WTC11 (cell line): ENCODE results near the gene CLEC6A. TPM values are rescaled to one million over a fixed set of nuclear protein-coding genes. Genes with fewer than 3 reads are reported as not detected.

ENCODE experiments used
- ATAC-seq: fragments of 200-7000 bp; cut with Tn5 transposase; 2 replicates; pipeline ENCODE4 v1.10.0; 2021; ENCODE audit warnings: mild to moderate bottlenecking, moderate library complexity
- CTCF ChIA-PET: fragments of 300-600 bp; sonication (Branson Sonifier 250); formaldehyde crosslinking; loops from one replicate; lab custom pipeline; 2021; ENCODE audit warnings: antibody characterized with exemption; lab: Charles Lee
- POLR2A ChIA-PET: fragments of 350-600 bp; sonication (Branson Sonifier 250); formaldehyde crosslinking; loops from one replicate; lab custom pipeline; 2021; ENCODE audit warnings: antibody characterized with exemption; lab: Charles Lee
- DNase-seq: peaks from one replicate; pipeline ENCODE4 v3.0.0; 2021; ENCODE audit warnings: low spot score
- H3K27ac Mint-ChIP-seq: 2 replicates; pipeline ENCODE4 v1.8.0; 2021; ENCODE audit warnings: mixed read lengths
- H3K27me3 Mint-ChIP-seq: 2 replicates; pipeline ENCODE4 v1.8.0; 2021; ENCODE audit warnings: low read depth, mild to moderate bottlenecking, moderate library complexity, mixed read lengths
- H3K36me3 Mint-ChIP-seq: 2 replicates; pipeline ENCODE4 v1.8.0; 2021; ENCODE audit warnings: mixed read lengths
- H3K4me1 Mint-ChIP-seq: 2 replicates; pipeline ENCODE4 v1.8.0; 2022; ENCODE audit warnings: mixed read lengths
- H3K4me3 Mint-ChIP-seq: 2 replicates; pipeline ENCODE4 v1.8.0; 2021; ENCODE audit warnings: mild to moderate bottlenecking, moderate library complexity, mixed read lengths
- H3K9me3 Mint-ChIP-seq: 2 replicates; pipeline ENCODE4 v1.8.0; 2021; ENCODE audit warnings: mixed read lengths
- AFF4 ChIP-seq: sonication (generic); formaldehyde crosslinking; IDR thresholded peaks from 2 replicates; pipeline ENCODE4 v1.8.1; 2023; ENCODE audit warnings: mild to moderate bottlenecking, missing genetic modification reagents, borderline replicate concordance
- ARID4B ChIP-seq: sonication (generic); formaldehyde crosslinking; IDR thresholded peaks from 2 replicates; pipeline ENCODE4 v1.8.0; 2023; ENCODE audit warnings: missing genetic modification reagents, mild to moderate bottlenecking, borderline replicate concordance
- ATF1 ChIP-seq: sonication (generic); formaldehyde crosslinking; IDR thresholded peaks from 2 replicates; pipeline ENCODE4 v1.8.1; 2023; ENCODE audit warnings: mild to moderate bottlenecking, moderate library complexity, missing genetic modification reagents
- ATF2 ChIP-seq: sonication (generic); formaldehyde crosslinking; IDR thresholded peaks from 2 replicates; pipeline ENCODE4 v1.8.1; 2022; ENCODE audit warnings: low read depth, missing genetic modification reagents, borderline replicate concordance
- E2F4 ChIP-seq: sonication (generic); formaldehyde crosslinking; IDR thresholded peaks from 2 replicates; pipeline ENCODE4 v1.8.1; 2022; ENCODE audit warnings: low read depth, mild to moderate bottlenecking, moderate library complexity, missing genetic modification reagents, borderline replicate concordance
- ESRRA ChIP-seq: sonication (generic); formaldehyde crosslinking; IDR thresholded peaks from 2 replicates; pipeline ENCODE4 v1.8.1; 2022; ENCODE audit warnings: mild to moderate bottlenecking, missing genetic modification reagents, borderline replicate concordance
- GTF2I ChIP-seq: fragments of 250-450 bp; sonication (Bioruptor Pico); conservative IDR thresholded peaks from 2 replicates; pipeline ENCODE4 v1.4.0; 2021; ENCODE audit warnings: mild to moderate bottlenecking
- JAZF1 ChIP-seq: fragments of 250-450 bp; sonication (Bioruptor Pico); IDR thresholded peaks from 2 replicates; pipeline ENCODE4 v1.9.0; 2021; ENCODE audit warnings: moderate library complexity, mild to moderate bottlenecking, inconsistent platforms
- JUN ChIP-seq: sonication (generic); formaldehyde crosslinking; IDR thresholded peaks from 2 replicates; pipeline ENCODE4 v1.8.0; 2023; ENCODE audit warnings: mild to moderate bottlenecking, missing genetic modification reagents
- MLX ChIP-seq: sonication (generic); formaldehyde crosslinking; IDR thresholded peaks from 2 replicates; pipeline ENCODE4 v1.8.1; 2023; ENCODE audit warnings: mild to moderate bottlenecking, missing genetic modification reagents, moderate library complexity
- NFE2L1 ChIP-seq: sonication (generic); formaldehyde crosslinking; IDR thresholded peaks from 2 replicates; pipeline ENCODE4 v1.8.1; 2023; ENCODE audit warnings: missing genetic modification reagents
- NR2C2 ChIP-seq: sonication (generic); formaldehyde crosslinking; IDR thresholded peaks from 2 replicates; pipeline ENCODE4 v1.8.0; 2022; ENCODE audit warnings: mild to moderate bottlenecking, missing genetic modification reagents
- OVOL2 ChIP-seq: fragments of 250-450 bp; sonication (Bioruptor Pico); IDR thresholded peaks from 2 replicates; pipeline ENCODE4 v1.9.0; 2021; ENCODE audit warnings: mild to moderate bottlenecking, borderline replicate concordance
- SMAD4 ChIP-seq: sonication (generic); formaldehyde crosslinking; IDR thresholded peaks from 2 replicates; pipeline ENCODE4 v1.8.0; 2022; ENCODE audit warnings: mild to moderate bottlenecking, missing genetic modification reagents
- SP1 ChIP-seq: sonication (generic); formaldehyde crosslinking; conservative IDR thresholded peaks from 2 replicates; pipeline ENCODE4 v1.8.1; 2022; ENCODE audit warnings: missing genetic modification reagents
- TEAD4 ChIP-seq: sonication (generic); formaldehyde crosslinking; IDR thresholded peaks from 2 replicates; pipeline ENCODE4 v1.8.0; 2022; ENCODE audit warnings: mild to moderate bottlenecking, missing genetic modification reagents
- USF2 ChIP-seq: sonication (generic); formaldehyde crosslinking; IDR thresholded peaks from 2 replicates; pipeline ENCODE4 v1.8.1; 2023; ENCODE audit warnings: mild to moderate bottlenecking, missing genetic modification reagents, moderate library complexity
- total RNA-seq: library from RNA; stranded (reverse); gene quantifications from 3 replicates; pipeline ENCODE4 v1.2.3, GENCODE V29; 2021

CLEC6A gene
- total RNA-seq, 1 experiment from 2014 or later, result 0.20 TPM

- Mint-ChIP-seq H3K9me3 (peaks cover 37% of the 10 kb centered on the region), H3K4me3 (no peak overlapping the region), H3K4me1 (peaks cover 15% of the 10 kb centered on the region), H3K27ac (no peak overlapping the region), H3K27me3 (0 out of 2 replicates have a peak, but pooled peaks cover 2% of the 10 kb centered on the region), H3K36me3 (peaks cover 8% of the 10 kb centered on the region; the same call in 1 of the 2 replicates)
- POLR2A ChIA-PET, result no interaction called here
- TF ChIP-seq OVOL2 (CRISPR knock-in tag) (no peak), JAZF1 (CRISPR knock-in tag) (no peak), ARID4B (CRISPR knock-in tag) (no peak), ATF2 (CRISPR knock-in tag) (no peak), ESRRA (CRISPR knock-in tag) (no peak), NFE2L1 (CRISPR knock-in tag) (no peak), SMAD4 (CRISPR knock-in tag) (no peak)
- DNase-seq (no peak), ATAC-seq (no peak; the same call in 1 of the 2 replicates)
- CTCF ChIA-PET, result no interaction called here
Observed at GRCh38 chr12:8483079-8483478, 27.3 kb downstream of the CLEC6A start.

GRCh38 chr12:8491646-8492530, 36.1 kb downstream of the CLEC6A start:
- CTCF ChIA-PET, result interaction anchor here (2.3 kb wide), 1 partner anchor 52 kb away, joined by 8 read pairs; no protein-coding TSS in a partner anchor

GRCh38 chr12:8493084-8493483, 37.3 kb downstream of the CLEC6A start:
- CTCF ChIA-PET, result interaction anchor here (2.3 kb wide), 1 partner anchor 51 kb away, joined by 8 read pairs; no protein-coding TSS in a partner anchor
- H3K4me1 Mint-ChIP-seq, result peaks cover 10% of the 10 kb centered on the region
- peaks cover 9% of the 10 kb centered on the region for H3K36me3 Mint-ChIP-seq
- ATAC-seq, result no peak
- no peak overlapping the region for H3K4me3 Mint-ChIP-seq
- no peak for DNase-seq
- POLR2A ChIA-PET, result no interaction called here
- no peak overlapping the region for H3K27ac Mint-ChIP-seq
- H3K9me3 Mint-ChIP-seq, result peaks cover 13% of the 10 kb centered on the region
- H3K27me3 Mint-ChIP-seq, result no peaks in the 10 kb centered on the region; the same call in 1 of the 2 replicates
- TF ChIP-seq SP1 (CRISPR knock-in tag), result no peak
- TF ChIP-seq GTF2I, result no peak
- no peak for TF ChIP-seq ATF1 (CRISPR knock-in tag)
- no peak for TF ChIP-seq E2F4 (CRISPR knock-in tag)
- TF ChIP-seq JUN, result no peak
- TF ChIP-seq USF2, result no peak
- TF ChIP-seq NR2C2 (CRISPR knock-in tag), result no peak
- no peak for TF ChIP-seq AFF4
- TF ChIP-seq TEAD4 (CRISPR knock-in tag), result no peak

More at GRCh38 chr12:8491646-8492530, 36.1 kb downstream of the CLEC6A start:
- ATAC-seq (no peak), DNase-seq (no peak)
- TF ChIP-seq ATF1 (CRISPR knock-in tag) (no peak), MLX (CRISPR knock-in tag) (no peak)
- Mint-ChIP-seq H3K9me3 (peaks cover 23% of the 10 kb centered on the region), H3K27ac (no peak overlapping the region), H3K27me3 (no peaks in the 10 kb centered on the region; the same call in 1 of the 2 replicates), H3K4me3 (no peak overlapping the region), H3K4me1 (peaks cover 10% of the 10 kb centered on the region), H3K36me3 (peaks cover 14% of the 10 kb centered on the region)
- POLR2A ChIA-PET, result no interaction called here
